Keratinocyte (primary cell): ENCODE data around the gene ERC1. TPM values are rescaled to one million over a fixed set of nuclear protein-coding genes. Genes with fewer than 3 reads are reported as not detected.

Source experiments
- DNase-seq: peaks from one replicate; pipeline ENCODE4 v3.0.0-alpha.2; 2011; ENCODE audit warnings: low read depth, missing footprints, low spot score
- FAIRE-seq: peaks from 2 replicates; lab custom pipeline; 2011; peaks lifted over from hg19 to GRCh38; lab: Jason Lieb, UNC
- H2AFZ ChIP-seq: 2 replicates; pipeline ENCODE4 v1.6.0; 2012; ENCODE audit warnings: low read length, control low read depth, inconsistent platforms; ENCODE audit not compliant: control insufficient read depth
- H3K27ac ChIP-seq: 2 replicates; pipeline ENCODE4 v1.5.1; 2011; ENCODE audit warnings: low read length; ENCODE audit not compliant: control insufficient read depth, insufficient read depth
- H3K27me3 ChIP-seq: 3 replicates; pipeline ENCODE4 v1.6.0; 2011; ENCODE audit warnings: low read length; ENCODE audit not compliant: control insufficient read depth, insufficient read depth; ENCODE audit errors: extremely low read depth
- H3K36me3 ChIP-seq, 2 experiments: 2 replicates in 1 of 2; 3 replicates in 1 of 2; pipeline ENCODE4 v1.5.1; 2011; ENCODE audit warnings: low read length in 2 of 2, mild to moderate bottlenecking in 1 of 2; ENCODE audit not compliant: control insufficient read depth in 2 of 2, insufficient read depth in 2 of 2; ENCODE audit errors: extremely low read depth in 1 of 2
- H3K4me1 ChIP-seq: 3 replicates; pipeline ENCODE4 v1.5.1; 2011; ENCODE audit warnings: low read length; ENCODE audit not compliant: control insufficient read depth, insufficient read depth; ENCODE audit errors: extremely low read depth
- H3K4me2 ChIP-seq: 3 replicates; pipeline ENCODE4 v1.6.0; 2011; ENCODE audit warnings: low read depth, low read length; ENCODE audit not compliant: control insufficient read depth, insufficient read depth; ENCODE audit errors: extremely low read depth
- H3K4me3 ChIP-seq, 3 experiments: fragments of 200-600 bp in 1 of 3; sonication (generic) in 1 of 3; 2 replicates in 2 of 3; 3 replicates in 1 of 3; pipeline ENCODE4 v1.5.1; 2011 to 2016; ENCODE audit warnings: low read length in 3 of 3, mild to moderate bottlenecking in 3 of 3, control low read depth in 2 of 3, inconsistent platforms in 1 of 3, low read depth in 1 of 3, mixed read lengths in 1 of 3, mixed run types in 1 of 3, moderate library complexity in 1 of 3; ENCODE audit not compliant: control insufficient read depth in 2 of 3, insufficient read depth in 2 of 3; ENCODE audit errors: extremely low read depth in 1 of 3
- H3K79me2 ChIP-seq: 2 replicates; pipeline ENCODE4 v1.6.0; 2012; ENCODE audit warnings: low read length; ENCODE audit not compliant: control insufficient read depth, insufficient read depth
- H3K9ac ChIP-seq: 3 replicates; pipeline ENCODE4 v1.6.0; 2011; ENCODE audit warnings: low read length; ENCODE audit not compliant: control insufficient read depth, insufficient read depth; ENCODE audit errors: extremely low read depth
- H3K9me1 ChIP-seq: 3 replicates; pipeline ENCODE4 v1.6.0; 2011; ENCODE audit warnings: low read length; ENCODE audit not compliant: control insufficient read depth, insufficient read depth; ENCODE audit errors: extremely low read depth
- H3K9me3 ChIP-seq: 2 replicates; pipeline ENCODE4 v1.5.1; 2012; ENCODE audit warnings: low read depth, low read length; ENCODE audit not compliant: control insufficient read depth
- H4K20me1 ChIP-seq: 3 replicates; pipeline ENCODE4 v1.6.0; 2011; ENCODE audit warnings: low read length; ENCODE audit not compliant: control insufficient read depth, insufficient read depth; ENCODE audit errors: extremely low read depth
- EZH2 ChIP-seq: IDR thresholded peaks from one replicate; pipeline ENCODE4 v1.6.1; 2012; ENCODE audit warnings: inconsistent platforms, mild to moderate bottlenecking, low read length, moderate library complexity
- dilution Hi-C: fragments of 300-500 bp; cut with MboI; formaldehyde crosslinking; loops from one replicate; pipeline ENCODE4 v1.7.0; 2020; ENCODE audit warnings: low sequenced_read_pairs; ENCODE audit not compliant: extremely low pct_ligation_motif_present
- polyA plus RNA-seq, 5 experiments: library from polyadenylated mRNA; depleted of rRNA in 3 of 5; stranded (reverse) in 3 of 5; stranded (forward) in 1 of 5; unstranded in 1 of 5; fragments of >200 nt; gene quantifications; 1 replicate in 1 of 5; 2 replicates in 3 of 5; 3 replicates in 1 of 5; pipeline versions ENCODE4 v1.2.1 to v1.2.3, GENCODE V29; 2011 to 2012; ENCODE audit warnings: missing spikeins in 2 of 5, low read depth in 1 of 5, low replicate concordance in 1 of 5
- TF ChIP-seq, protein P1 (sequence below), 3 experiments: IDR thresholded peaks in 1 of 3; conservative IDR thresholded peaks in 1 of 3; optimal IDR thresholded peaks in 1 of 3; 2 replicates in 2 of 3; 3 replicates in 1 of 3; pipeline versions ENCODE3 to v1.5.1; 2011; ENCODE audit warnings: low read length in 3 of 3, mild to moderate bottlenecking in 3 of 3, moderate library complexity in 2 of 3, control low read depth in 1 of 3, inconsistent platforms in 1 of 3; ENCODE audit not compliant: insufficient read depth in 2 of 3; ENCODE audit errors: extremely low read depth in 1 of 3

Gene ERC1
- polyA plus RNA-seq, 1 donor (not counting 4 experiments of a cell fraction or from before 2014, with no cell fraction given), result 16.1 TPM

DNA sequence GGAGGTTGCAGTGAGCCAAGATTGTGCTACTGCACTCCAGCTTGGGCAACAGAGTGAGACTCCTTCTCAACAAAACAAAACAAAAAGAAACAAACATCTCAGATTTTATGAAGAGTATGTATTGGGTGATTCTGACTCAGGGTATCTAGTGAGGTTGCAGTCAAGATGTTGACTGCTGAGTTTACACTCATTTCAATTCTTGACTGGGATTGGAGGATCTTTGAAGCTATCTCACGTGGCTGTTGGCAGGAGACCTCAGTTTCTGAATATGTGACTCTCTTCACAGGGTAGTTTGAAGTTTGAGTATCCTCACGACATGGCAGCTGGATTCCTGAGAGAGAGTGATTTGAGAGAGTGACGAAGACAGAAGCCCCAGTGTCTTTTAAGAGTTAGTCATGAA is 29.4 kb downstream of the ERC1 start:
- no peaks in the 10 kb centered on the region for H3K36me3 ChIP-seq

DNA sequence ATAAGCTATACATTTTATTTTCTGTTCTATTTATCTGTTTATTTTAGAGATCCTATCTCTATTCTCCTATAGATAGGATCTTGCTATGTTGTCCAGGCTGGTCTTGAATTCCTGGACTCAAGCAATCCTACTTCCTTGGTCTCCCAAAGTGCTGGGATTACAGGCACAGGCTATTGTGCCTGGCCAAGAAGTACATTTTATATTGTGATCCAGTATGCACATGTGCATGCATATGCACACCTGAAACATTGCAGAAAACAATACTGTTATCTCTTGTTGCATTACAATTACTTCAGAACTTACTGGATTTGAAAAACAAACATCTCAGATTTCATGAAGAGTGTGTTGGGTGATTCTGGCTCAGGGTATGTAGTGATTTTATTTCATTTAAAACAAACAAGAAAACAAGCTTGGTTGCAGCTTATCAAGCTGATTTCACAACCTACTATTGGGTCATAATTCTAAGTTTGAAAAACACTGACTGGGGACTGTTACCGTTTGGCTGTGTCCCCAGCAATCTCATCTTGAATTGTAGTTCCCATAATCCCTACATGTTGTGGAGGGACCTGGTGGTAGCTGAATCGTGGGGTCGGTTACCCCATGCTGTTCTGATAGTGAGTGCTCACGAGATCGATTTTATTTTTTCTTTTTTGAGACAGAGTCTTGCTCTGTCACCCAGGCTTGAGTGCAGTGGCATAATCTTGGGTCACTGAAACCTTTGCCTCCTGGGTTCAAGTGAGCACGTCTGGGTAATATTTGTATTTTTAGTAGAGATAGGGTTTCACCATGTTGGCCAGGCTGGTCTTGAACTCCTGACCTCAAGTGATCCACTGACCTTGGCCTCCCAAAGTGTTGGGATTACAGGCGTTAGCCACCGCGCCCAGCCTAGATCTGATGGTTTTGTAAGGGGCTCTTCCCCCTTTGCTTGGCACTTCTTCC is 31.3 kb downstream of the ERC1 start:
- TF ChIP-seq, protein P1, sequence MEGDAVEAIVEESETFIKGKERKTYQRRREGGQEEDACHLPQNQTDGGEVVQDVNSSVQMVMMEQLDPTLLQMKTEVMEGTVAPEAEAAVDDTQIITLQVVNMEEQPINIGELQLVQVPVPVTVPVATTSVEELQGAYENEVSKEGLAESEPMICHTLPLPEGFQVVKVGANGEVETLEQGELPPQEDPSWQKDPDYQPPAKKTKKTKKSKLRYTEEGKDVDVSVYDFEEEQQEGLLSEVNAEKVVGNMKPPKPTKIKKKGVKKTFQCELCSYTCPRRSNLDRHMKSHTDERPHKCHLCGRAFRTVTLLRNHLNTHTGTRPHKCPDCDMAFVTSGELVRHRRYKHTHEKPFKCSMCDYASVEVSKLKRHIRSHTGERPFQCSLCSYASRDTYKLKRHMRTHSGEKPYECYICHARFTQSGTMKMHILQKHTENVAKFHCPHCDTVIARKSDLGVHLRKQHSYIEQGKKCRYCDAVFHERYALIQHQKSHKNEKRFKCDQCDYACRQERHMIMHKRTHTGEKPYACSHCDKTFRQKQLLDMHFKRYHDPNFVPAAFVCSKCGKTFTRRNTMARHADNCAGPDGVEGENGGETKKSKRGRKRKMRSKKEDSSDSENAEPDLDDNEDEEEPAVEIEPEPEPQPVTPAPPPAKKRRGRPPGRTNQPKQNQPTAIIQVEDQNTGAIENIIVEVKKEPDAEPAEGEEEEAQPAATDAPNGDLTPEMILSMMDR (optimal IDR thresholded peaks at IDR 0.05 in 1 of 3, IDR thresholded peaks at IDR 0.05 in 1 of 3, conservative IDR thresholded peaks at IDR 0.05 in 1 of 3; ENCODE audit: extremely low read depth in 1 of 3, insufficient read depth in 2 of 3, low read length in 3 of 3), result no peak
- no peak for TF ChIP-seq EZH2
- Histone ChIP-seq H4K20me1 (no peaks in the 10 kb centered on the region), H3K4me3 (no peak overlapping the region), H3K27me3 (no peaks in the 10 kb centered on the region), H3K4me1 (no peaks in the 10 kb centered on the region), H3K9me1 (peaks cover 3% of the 10 kb centered on the region), H3K9ac (no peak overlapping the region), H3K79me2 (peaks cover 66% of the 10 kb centered on the region), H3K9me3 (no peaks in the 10 kb centered on the region), H3K4me2 (no peak overlapping the region), H2AFZ (no peak overlapping the region), H3K36me3 (no peaks in the 10 kb centered on the region), H3K27ac (no peak overlapping the region)
- DNase-seq, result no peak
- FAIRE-seq, result no peak
- dilution Hi-C loops, result no loop called here

More for the DNA sequence above, 29.4 kb downstream of the ERC1 start:
- no peak for FAIRE-seq
- no peaks in the 10 kb centered on the region for H3K9me3 ChIP-seq
- no peak overlapping the region for H3K27ac ChIP-seq
- no peak overlapping the region for H3K9ac ChIP-seq
- DNase-seq, result no peak
- no peak for TF ChIP-seq EZH2
- TF ChIP-seq, protein P1 (optimal IDR thresholded peaks at IDR 0.05 in 1 of 3, IDR thresholded peaks at IDR 0.05 in 1 of 3, conservative IDR thresholded peaks at IDR 0.05 in 1 of 3; ENCODE audit: extremely low read depth in 1 of 3, insufficient read depth in 2 of 3, low read length in 3 of 3), result no peak
- H3K4me1 ChIP-seq, result no peaks in the 10 kb centered on the region
- H3K79me2 ChIP-seq, result peaks cover 70% of the 10 kb centered on the region
- dilution Hi-C loops, result no loop called here
- H3K4me3 ChIP-seq, result no peak overlapping the region
- no peaks in the 10 kb centered on the region for H4K20me1 ChIP-seq
- H2AFZ ChIP-seq, result no peak overlapping the region
- no peak overlapping the region for H3K4me2 ChIP-seq
- H3K9me1 ChIP-seq, result peaks cover 3% of the 10 kb centered on the region
- H3K27me3 ChIP-seq, result no peaks in the 10 kb centered on the region
